Measurements from ENCODE around the gene DESI2.

DNA sequence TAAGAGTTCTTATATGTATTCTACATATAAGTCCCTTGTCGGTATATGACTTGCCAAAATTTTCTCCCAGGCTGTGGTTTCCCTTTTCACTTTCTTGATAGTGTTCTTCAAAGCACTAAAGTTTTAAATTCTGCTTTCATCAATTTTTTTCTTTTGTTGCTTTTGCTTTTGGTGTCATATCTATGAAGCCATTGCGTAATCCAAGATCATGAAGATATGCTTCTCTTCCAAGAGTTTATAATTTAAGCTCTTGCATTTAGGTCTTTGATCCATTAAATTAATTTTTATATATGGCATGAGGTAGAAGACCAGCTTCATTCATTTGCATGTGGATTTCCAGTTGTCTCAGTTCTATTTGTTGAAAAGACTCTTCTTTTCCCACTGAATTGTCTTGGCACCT, 22.2 kb downstream of the DESI2 start:
- TF ChIP-seq YY1 (IDR thresholded peaks at IDR 0.05; ENCODE audit: low read depth) (no peak), TCF12 (IDR thresholded peaks at IDR 0.05; ENCODE audit: low read depth) (no peak), CREB1 (IDR thresholded peaks at IDR 0.05; ENCODE audit: low read depth) (no peak), ZBTB7A (IDR thresholded peaks at IDR 0.05; ENCODE audit: low read depth) (no peak)
- TF ChIP-seq, protein P1, sequence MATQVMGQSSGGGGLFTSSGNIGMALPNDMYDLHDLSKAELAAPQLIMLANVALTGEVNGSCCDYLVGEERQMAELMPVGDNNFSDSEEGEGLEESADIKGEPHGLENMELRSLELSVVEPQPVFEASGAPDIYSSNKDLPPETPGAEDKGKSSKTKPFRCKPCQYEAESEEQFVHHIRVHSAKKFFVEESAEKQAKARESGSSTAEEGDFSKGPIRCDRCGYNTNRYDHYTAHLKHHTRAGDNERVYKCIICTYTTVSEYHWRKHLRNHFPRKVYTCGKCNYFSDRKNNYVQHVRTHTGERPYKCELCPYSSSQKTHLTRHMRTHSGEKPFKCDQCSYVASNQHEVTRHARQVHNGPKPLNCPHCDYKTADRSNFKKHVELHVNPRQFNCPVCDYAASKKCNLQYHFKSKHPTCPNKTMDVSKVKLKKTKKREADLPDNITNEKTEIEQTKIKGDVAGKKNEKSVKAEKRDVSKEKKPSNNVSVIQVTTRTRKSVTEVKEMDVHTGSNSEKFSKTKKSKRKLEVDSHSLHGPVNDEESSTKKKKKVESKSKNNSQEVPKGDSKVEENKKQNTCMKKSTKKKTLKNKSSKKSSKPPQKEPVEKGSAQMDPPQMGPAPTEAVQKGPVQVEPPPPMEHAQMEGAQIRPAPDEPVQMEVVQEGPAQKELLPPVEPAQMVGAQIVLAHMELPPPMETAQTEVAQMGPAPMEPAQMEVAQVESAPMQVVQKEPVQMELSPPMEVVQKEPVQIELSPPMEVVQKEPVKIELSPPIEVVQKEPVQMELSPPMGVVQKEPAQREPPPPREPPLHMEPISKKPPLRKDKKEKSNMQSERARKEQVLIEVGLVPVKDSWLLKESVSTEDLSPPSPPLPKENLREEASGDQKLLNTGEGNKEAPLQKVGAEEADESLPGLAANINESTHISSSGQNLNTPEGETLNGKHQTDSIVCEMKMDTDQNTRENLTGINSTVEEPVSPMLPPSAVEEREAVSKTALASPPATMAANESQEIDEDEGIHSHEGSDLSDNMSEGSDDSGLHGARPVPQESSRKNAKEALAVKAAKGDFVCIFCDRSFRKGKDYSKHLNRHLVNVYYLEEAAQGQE (IDR thresholded peaks at IDR 0.05; ENCODE audit: low read depth) = no peak
- TF ChIP-seq, protein P2, sequence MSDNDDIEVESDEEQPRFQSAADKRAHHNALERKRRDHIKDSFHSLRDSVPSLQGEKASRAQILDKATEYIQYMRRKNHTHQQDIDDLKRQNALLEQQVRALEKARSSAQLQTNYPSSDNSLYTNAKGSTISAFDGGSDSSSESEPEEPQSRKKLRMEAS (IDR thresholded peaks at IDR 0.05) = no peak

All from Ishikawa (cell line).